ENCODE results near the gene CELA1.

CELA1 gene

GRCh38 chr12:51346581-51346980 is at the start of gene CELA1:
Gene CELA1, minus strand, starts transcription at chr12:51346679. Its CDS starts 41 bp downstream, at chr12:51346638.
- no peak for DNase-seq (ENCODE audit: low read depth)

- DNase-seq (ENCODE audit: low read depth), result no peak
These were observed 49.1 kb upstream of the CELA1 start for GRCh38 chr12:51395283-51396230.

GRCh38 chr12:51393676-51394545 is 47.4 kb upstream of the CELA1 start:
- DNase-seq (ENCODE audit: low read depth), result peak; percentile 82

- DNase-seq (ENCODE audit: low read depth), result peak; percentile 48
These were observed 46.2 kb upstream of the CELA1 start for GRCh38 chr12:51392556-51393237.

GRCh38 chr12:51391283-51392123 is 45.0 kb upstream of the CELA1 start, which contains the start of gene GALNT6:
Gene GALNT6, minus strand, starts transcription at chr12:51391406. Its CDS starts 11,625 bp downstream, at chr12:51379781.
- DNase-seq (ENCODE audit: low read depth), result no peak

- DNase-seq (ENCODE audit: low read depth), result no peak
These were observed 44.4 kb upstream of the CELA1 start for GRCh38 chr12:51390891-51391282.

GRCh38 chr12:51390457-51390856 is 44.0 kb upstream of the CELA1 start:
- DNase-seq (ENCODE audit: low read depth), result no peak

GRCh38 chr12:51389302-51389999 is 43.0 kb upstream of the CELA1 start:
- DNase-seq (ENCODE audit: low read depth), result no peak

- DNase-seq (ENCODE audit: low read depth), result peak; percentile 75
These were observed 42.4 kb upstream of the CELA1 start for GRCh38 chr12:51388846-51389245.

GRCh38 chr12:51388069-51388799 is 41.8 kb upstream of the CELA1 start:
- DNase-seq (ENCODE audit: low read depth), result peak; percentile 69

GRCh38 chr12:51386351-51386750 is 39.9 kb upstream of the CELA1 start:
- no peak for DNase-seq (ENCODE audit: low read depth)

GRCh38 chr12:51383269-51383905 is 36.9 kb upstream of the CELA1 start:
- DNase-seq (ENCODE audit: low read depth), result no peak

GRCh38 chr12:51382173-51382572 is 35.7 kb upstream of the CELA1 start:
- no peak for DNase-seq (ENCODE audit: low read depth)

- DNase-seq (ENCODE audit: low read depth), result peak; percentile 67
These were observed 35.0 kb upstream of the CELA1 start for GRCh38 chr12:51381226-51382079.

GRCh38 chr12:51379571-51379970 is 33.1 kb upstream of the CELA1 start:
- no peak for DNase-seq (ENCODE audit: low read depth)

- no peak for DNase-seq (ENCODE audit: low read depth)
These were observed 32.3 kb upstream of the CELA1 start for GRCh38 chr12:51378749-51379148.

GRCh38 chr12:51377099-51377984 is 30.9 kb upstream of the CELA1 start:
- DNase-seq (ENCODE audit: low read depth), result no peak
